VCaP (cell line): ENCODE measurements around the gene PACRG.

Experiments used
- H3K27ac ChIP-seq: fragments of 450-650 bp; 2 replicates; pipeline ENCODE4 v1.5.1; 2017
- CTCF ChIP-seq: fragments of 450-650 bp; conservative IDR thresholded peaks from 2 replicates; pipeline ENCODE4 v1.5.1; 2017; ENCODE audit warnings: mild to moderate bottlenecking, moderate library complexity

Gene PACRG

GRCh38 chr6:162882801-162883481 is 155.2 kb downstream of the PACRG start:
- TF ChIP-seq CTCF = no peak

GRCh38 chr6:162887981-162888689 is 160.4 kb downstream of the PACRG start:
- no peak for TF ChIP-seq CTCF
- no peak overlapping the region for H3K27ac ChIP-seq

More at GRCh38 chr6:162882801-162883481, 155.2 kb downstream of the PACRG start:
- no peak overlapping the region for H3K27ac ChIP-seq

- H3K27ac ChIP-seq = no peak overlapping the region; the same call in 1 of the 2 replicates
- no peak for TF ChIP-seq CTCF
These were observed 161.5 kb downstream of the PACRG start for GRCh38 chr6:162889303-162889702.

GRCh38 chr6:162898011-162898410 is 170.2 kb downstream of the PACRG start:
- H3K27ac ChIP-seq = no peak overlapping the region
- TF ChIP-seq CTCF = no peak

- TF ChIP-seq CTCF = no peak
- H3K27ac ChIP-seq = no peak overlapping the region
These were observed 171.4 kb downstream of the PACRG start for GRCh38 chr6:162899148-162899547.

GRCh38 chr6:162900503-162900902 is 172.7 kb downstream of the PACRG start:
- no peak overlapping the region for H3K27ac ChIP-seq
- TF ChIP-seq CTCF = no peak

GRCh38 chr6:162904069-162904663 is 176.4 kb downstream of the PACRG start:
- H3K27ac ChIP-seq = no peak overlapping the region
- TF ChIP-seq CTCF = no peak
